HG03139 (cell line): ENCODE data around the gene SLC22A23.

Experiments
- ATAC-seq: cut with Tn5 transposase; IDR thresholded peaks from one replicate; pipeline ENCODE4 v1.9.1; 2021; ENCODE audit not compliant: unreplicated experiment

The SLC22A23 gene

GRCh38 chr6:3456898-3457709, at the start of gene SLC22A23:
Gene SLC22A23, minus strand, starts transcription at chr6:3457050. Its CDS starts 491 bp downstream, at chr6:3456559.
- ATAC-seq, result no peak

GRCh38 chr6:3506200-3506599, 49.4 kb upstream of the SLC22A23 start:
- no peak for ATAC-seq

- ATAC-seq, result no peak
Observed at GRCh38 chr6:3504938-3505805, 48.3 kb upstream of the SLC22A23 start.

GRCh38 chr6:3504354-3504753, 47.5 kb upstream of the SLC22A23 start:
- ATAC-seq, result no peak

DNA sequence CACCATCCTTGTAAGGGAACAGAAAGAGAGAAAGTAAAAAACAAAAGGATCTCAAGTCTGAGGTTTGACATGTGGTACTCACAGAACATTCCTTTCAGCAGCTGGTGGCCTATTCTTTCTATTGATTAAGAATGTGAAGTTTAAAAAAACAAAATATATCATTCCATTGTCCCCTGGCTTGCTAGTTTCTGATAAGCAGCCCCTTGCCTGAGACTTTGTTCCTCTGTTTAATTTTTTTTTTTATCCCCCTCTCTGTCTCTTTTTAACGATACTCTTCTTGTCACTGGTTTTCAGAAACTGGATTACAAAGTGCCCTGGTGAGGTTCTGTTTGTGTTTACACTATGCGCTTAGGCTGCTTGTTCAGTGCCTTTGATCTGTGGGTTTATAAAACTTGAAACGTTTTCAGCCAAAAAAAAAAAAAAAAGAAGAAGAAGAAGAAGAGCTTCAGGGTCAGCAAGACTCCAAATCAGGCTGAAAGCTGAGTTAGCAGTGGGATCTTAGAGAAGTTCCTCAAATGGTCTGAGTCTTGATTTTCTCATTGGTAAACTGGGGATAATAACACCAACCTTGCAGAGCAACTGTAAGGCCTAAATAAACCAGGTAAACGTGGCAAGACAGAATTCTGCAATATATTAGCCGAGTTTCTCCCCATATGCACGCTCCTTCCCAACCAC, 45.1 kb upstream of the SLC22A23 start:
- no peak for ATAC-seq

DNA sequence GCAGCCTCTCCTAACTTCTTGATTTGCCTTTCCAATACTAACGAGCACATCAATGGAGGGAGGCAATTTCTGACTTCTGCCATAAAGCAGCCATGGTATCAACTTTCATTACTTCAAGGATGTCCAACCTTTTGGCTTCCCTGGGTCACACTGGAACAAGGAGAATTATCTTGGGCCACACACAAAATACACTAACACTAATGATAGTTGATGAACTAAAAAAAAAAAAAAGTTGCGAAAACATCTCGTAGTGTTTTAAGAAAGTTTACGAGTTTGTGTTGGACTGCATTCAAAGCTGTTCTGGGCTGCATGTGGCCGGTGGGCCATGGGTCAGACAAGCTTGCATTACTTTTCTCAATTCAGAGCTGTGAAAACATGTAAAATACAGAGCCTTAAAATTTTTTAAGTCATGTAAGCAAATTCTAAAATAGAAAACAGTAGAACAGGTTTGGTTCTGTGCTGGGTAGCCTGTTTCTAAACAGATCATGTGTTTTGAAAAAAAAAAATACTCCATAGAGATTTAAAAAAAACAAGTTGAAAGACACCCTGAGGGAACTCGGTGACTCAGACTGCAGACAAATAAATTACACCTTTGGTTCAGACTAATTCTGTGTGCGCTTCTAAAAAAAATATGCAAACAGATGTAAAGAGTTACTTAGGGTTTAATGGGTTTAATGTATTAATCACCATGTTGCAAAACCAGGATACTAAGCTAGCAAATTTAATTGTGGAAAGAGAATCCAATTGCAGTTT, 43.6 kb upstream of the SLC22A23 start:
- ATAC-seq, result no peak

DNA sequence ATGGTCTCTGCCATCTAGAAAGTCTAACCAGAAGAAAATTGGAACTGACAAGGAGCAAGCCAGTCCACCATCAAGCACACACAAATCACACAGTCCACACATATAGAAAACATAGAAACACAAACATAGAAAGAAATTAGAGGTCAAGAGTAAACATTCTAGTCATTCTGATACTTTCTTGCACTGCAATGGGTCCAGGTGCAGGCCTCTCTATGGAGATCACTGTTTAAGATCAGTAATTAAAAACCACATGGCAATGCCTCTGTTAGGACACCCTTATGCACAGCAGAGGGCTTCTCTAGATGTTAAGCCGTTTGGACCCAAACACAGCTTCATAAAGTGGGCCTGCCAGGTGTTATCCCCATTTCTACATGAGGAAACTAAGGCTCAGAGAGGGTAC, 42.8 kb upstream of the SLC22A23 start:
- ATAC-seq, result no peak

- ATAC-seq, result no peak
Observed at GRCh38 chr6:3496395-3496794, 39.5 kb upstream of the SLC22A23 start.

- no peak for ATAC-seq
Observed at GRCh38 chr6:3494391-3495100, 37.7 kb upstream of the SLC22A23 start.

- ATAC-seq, result no peak
Observed at GRCh38 chr6:3490625-3490980, 33.8 kb upstream of the SLC22A23 start.

- ATAC-seq, result no peak
Observed at GRCh38 chr6:3489961-3490624, 33.2 kb upstream of the SLC22A23 start.

DNA sequence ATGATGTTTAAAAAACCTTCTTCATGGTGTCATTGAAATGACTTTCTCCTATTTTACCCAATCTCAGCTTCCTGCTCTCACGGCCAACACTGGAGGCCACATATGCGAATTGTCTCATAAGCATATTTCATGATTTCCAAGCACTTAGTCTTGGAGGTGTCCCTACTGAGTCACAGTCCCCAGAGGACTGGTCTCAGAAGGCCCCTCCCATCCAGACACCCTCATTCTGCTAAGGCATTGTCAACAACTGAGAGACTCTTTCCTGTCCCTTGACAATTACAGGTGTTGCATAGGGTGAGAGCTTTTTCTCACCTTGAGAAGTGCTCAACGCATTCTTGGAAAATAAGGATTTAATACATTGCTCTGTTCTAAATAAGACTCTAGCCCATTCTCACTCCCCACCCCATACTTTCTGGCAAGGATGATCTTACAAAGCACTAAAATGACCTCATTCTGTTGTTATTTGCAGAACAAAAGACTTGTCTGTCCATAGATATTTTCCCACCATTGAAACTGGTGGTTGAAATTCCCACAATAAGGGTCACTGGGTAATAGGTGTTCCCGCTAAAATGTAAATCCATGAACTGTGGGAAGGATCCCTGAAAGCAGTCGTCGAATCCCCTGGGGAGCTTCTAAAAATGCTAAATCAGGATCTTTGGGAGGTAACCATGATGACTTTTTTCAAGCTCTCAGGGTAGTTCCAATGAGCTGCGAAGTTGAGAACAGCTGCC, 32.3 kb upstream of the SLC22A23 start:
- no peak for ATAC-seq

GRCh38 chr6:3484946-3485345, 28.1 kb upstream of the SLC22A23 start:
- no peak for ATAC-seq

GRCh38 chr6:3484192-3484591, 27.3 kb upstream of the SLC22A23 start:
- no peak for ATAC-seq

- no peak for ATAC-seq
Observed at GRCh38 chr6:3483675-3484074, 26.8 kb upstream of the SLC22A23 start.

GRCh38 chr6:3482869-3483268, 26.0 kb upstream of the SLC22A23 start:
- ATAC-seq, result no peak

DNA sequence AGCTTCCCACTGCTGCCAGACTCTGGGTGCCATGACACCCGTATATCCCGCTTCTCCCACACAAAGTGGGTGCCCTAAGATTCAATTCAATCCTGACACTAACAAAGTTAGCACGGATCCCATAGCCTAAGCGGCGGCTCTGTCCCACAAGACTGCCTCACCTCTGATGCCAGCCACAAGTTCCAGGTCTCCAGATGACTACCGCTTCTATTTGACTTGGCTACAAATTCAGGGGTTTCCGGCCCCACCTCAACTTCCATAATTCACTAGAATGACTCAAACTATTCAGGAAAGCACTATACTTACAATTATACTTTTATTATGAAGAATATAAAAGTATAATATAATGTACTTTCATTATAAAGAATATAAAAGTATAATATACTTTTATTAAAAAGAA, 24.8 kb upstream of the SLC22A23 start:
- ATAC-seq, result no peak

DNA sequence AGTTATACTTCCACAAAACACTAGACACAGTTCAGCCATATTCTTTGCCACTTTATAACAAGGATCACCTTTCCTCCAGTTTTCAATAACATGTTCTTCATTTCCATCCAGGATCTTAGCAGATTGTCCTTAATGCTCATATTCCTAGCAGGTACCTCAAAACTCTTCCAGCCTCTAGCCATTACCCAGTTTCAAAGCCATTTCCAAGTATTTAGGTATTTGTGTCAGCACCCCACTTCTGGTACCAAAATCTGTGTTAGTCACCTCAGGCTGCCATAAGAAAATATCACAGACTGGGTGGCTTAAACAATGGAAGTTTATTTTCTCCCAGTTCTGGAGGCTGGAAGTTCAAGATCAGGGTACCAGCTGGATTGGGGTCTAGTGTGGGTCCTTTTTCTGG, 23.2 kb upstream of the SLC22A23 start:
- no peak for ATAC-seq

- no peak for ATAC-seq
Observed at GRCh38 chr6:3473773-3474172, 16.9 kb upstream of the SLC22A23 start.
